HG03439 (cell line): ENCODE data around the gene SMYD2.
A peak's percentile ranks its signal among the peaks of the same experiment; 100 is the strongest.

Source experiments
- ATAC-seq: cut with Tn5 transposase; IDR thresholded peaks from one replicate; pipeline ENCODE4 v1.9.1; 2021; ENCODE audit warnings: mild to moderate bottlenecking, moderate library complexity; ENCODE audit not compliant: unreplicated experiment

SMYD2 gene

GRCh38 chr1:214327514-214327913 lies 46.6 kb downstream of the SMYD2 start:
- ATAC-seq, result no peak

- peak; percentile 96 for ATAC-seq
Observed at GRCh38 chr1:214328770-214329469, 48.0 kb downstream of the SMYD2 start.

GRCh38 chr1:214329470-214330220 lies 48.7 kb downstream of the SMYD2 start:
- ATAC-seq, result no peak

GRCh38 chr1:214330222-214330621 lies 49.3 kb downstream of the SMYD2 start:
- no peak for ATAC-seq

- no peak for ATAC-seq
Observed at GRCh38 chr1:214330715-214331114, 49.8 kb downstream of the SMYD2 start.

GRCh38 chr1:214331180-214331579 lies 50.2 kb downstream of the SMYD2 start:
- ATAC-seq, result no peak

- ATAC-seq, result no peak
Observed at GRCh38 chr1:214331827-214332423, 51.0 kb downstream of the SMYD2 start.

- ATAC-seq, result no peak
Observed at GRCh38 chr1:214332946-214333798, 52.2 kb downstream of the SMYD2 start.

- ATAC-seq, result no peak
Observed at GRCh38 chr1:214335567-214335966, 54.6 kb downstream of the SMYD2 start.

GRCh38 chr1:214337015-214337414 lies 56.1 kb downstream of the SMYD2 start:
- ATAC-seq, result no peak

- ATAC-seq, result no peak
Observed at GRCh38 chr1:214337511-214337910, 56.6 kb downstream of the SMYD2 start.

GRCh38 chr1:214338212-214338611 lies 57.3 kb downstream of the SMYD2 start:
- no peak for ATAC-seq

- no peak for ATAC-seq
Observed at GRCh38 chr1:214341459-214341858, 60.5 kb downstream of the SMYD2 start.

GRCh38 chr1:214341932-214342331 lies 61.0 kb downstream of the SMYD2 start:
- no peak for ATAC-seq

- no peak for ATAC-seq
Observed at GRCh38 chr1:214342525-214342924, 61.6 kb downstream of the SMYD2 start.

GRCh38 chr1:214344897-214345296 lies 63.9 kb downstream of the SMYD2 start:
- ATAC-seq, result no peak

GRCh38 chr1:214349008-214349407 lies 68.0 kb downstream of the SMYD2 start:
- ATAC-seq, result no peak

- ATAC-seq, result no peak
Observed at GRCh38 chr1:214349781-214350180, 68.8 kb downstream of the SMYD2 start.

- ATAC-seq, result no peak
Observed at GRCh38 chr1:214351551-214352277, 70.8 kb downstream of the SMYD2 start.

- ATAC-seq, result no peak
Observed at GRCh38 chr1:214352838-214353237, 71.9 kb downstream of the SMYD2 start.
